GM10847 (cell line): Measurements from ENCODE around the gene PTPRN2.

ENCODE experiments used
- POLR2A ChIP-seq: IDR thresholded peaks from 2 replicates; pipeline ENCODE4 v1.6.1; 2011; ENCODE audit not compliant: insufficient read length; ENCODE audit errors: extremely low read depth

PTPRN2 gene

DNA sequence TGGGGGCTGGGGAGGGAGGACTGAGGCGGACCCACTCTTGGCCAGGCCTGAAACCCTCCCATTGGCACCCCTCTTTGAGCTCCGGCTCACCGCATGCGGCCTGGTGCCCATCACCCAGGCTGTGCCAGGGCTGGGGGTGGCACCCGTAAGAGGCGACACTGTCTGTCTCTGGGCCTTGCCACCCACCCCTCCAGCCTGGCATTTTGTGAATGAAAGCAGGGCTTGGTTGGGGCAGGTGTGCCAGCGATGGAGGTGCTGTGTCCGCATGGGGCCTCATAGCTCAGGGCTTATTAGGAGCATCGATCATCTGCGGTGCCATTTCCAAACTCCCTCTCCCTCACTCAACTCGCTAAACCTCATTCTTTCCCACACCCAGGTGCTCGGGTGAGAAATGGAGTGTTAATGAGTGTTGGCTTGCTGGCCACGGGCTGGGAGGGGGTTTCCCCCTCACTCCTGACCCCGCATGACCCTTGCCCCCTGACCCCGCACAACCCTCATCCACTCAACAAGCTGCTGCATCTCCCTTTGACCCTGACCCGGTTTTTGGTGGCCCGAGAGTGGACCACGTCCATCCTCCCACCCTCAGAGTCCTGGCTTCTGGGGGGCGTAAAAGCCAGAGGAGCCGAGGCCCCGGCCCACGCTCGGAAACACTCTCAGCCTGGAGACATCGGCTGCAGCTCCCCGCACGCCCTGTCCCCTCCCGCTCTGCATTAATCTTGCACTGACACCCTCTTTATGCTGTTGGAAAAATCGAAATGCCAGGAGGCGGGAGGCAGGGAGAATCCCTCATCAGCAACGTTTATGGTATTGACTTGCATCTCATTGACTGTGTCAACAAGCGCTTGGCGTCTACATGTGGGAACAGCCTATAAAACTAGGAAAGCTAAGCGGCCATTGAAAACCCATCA lies 1089.6 kb downstream of the PTPRN2 start:
- no peak for TF ChIP-seq POLR2A

DNA sequence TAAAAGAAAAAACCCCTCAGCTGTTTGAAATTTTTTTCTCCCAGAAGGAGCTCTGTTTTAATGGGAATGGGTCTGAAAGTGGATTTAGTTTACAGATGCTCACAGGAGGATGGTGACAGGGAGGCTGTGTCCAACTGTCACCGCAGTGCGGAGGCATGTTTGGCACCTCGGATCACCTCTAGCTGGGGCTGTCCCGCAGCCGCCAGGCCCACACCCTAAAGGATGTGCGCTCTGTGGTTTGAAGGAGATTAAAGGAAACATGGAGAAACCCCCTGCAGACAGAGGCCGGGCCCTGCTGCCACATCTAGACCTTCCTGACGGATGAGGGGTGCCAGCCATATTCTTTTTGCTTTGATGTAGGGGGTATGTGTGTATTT lies 1090.3 kb downstream of the PTPRN2 start:
- no peak for TF ChIP-seq POLR2A

DNA sequence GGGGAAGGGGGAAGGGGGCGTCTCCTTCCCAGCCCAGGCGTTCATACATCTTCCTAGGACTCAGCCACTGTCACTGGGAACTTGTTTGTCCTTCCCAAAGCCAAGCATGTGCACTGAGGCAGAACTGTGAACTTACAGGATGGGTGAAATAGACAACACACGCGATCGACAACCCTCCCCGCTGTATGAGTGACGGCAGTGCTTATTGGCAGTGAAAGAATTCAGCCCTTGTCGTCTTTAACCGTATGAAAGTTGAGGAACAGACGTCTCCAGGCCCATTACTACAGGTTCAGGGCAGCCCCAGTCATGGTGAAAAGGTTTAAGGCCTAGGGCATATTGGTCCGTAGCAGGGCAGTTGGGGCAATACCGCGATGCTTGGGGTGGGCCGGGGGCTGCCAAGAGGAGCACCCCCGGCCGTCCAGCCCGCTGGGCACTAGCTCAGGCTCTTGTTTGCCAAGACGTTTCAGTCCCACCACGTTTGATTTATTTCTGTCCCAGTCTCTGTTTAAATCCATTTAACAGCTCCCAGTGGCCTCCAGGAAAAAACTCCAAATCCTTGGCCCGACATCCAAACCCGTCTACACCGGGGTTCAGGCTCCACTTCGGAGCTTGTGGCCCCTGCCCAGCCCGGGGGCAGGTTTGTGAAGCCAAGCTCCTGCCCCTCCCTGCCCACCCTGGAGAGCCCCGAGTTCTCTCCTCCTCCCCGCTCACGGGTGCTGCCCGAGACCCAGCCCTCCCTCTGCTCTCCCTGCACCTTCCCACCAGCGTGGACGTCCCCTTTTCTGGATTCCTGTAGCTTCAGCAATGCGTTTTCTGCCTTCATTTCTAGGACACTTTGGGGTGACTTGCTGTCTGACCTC lies 1091.0 kb downstream of the PTPRN2 start:
- no peak for TF ChIP-seq POLR2A

DNA sequence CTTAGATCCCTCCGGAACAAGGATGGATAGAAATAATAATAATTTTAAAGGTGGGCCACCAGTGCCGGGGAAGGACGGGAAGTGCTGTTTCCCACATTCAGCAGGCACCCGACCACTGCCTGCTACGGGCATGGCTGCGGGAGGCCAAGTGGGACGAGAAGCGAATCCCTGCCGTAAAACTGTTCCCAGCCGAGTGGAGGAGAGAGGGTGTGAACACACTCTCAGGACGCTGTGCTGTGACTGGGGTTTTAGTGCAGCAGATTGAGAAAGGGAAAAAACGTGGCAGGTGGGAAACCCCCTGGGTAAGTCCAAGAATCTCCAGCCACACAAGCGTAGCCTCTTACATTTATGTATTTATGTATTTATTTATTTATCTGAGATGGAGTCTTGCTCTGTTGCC lies 1092.0 kb downstream of the PTPRN2 start:
- no peak for TF ChIP-seq POLR2A

DNA sequence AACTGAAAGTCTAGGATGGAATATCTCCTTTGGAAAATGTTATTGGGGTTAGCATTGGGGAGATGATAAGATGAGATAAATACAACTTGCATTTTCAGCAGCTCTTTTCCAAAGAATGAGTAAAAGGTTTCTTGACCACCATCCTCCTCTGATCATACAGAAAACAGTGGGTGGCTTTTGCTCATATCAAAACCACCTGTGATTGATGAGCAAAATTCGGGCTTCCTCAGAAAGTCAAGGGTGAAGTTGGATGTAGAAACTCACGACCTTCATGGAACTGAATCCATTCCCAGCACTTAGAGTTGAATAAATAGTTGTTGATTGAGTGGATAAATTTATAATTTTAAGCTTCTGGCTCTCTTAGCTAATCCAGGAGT lies 1092.5 kb downstream of the PTPRN2 start:
- TF ChIP-seq POLR2A, result no peak

DNA sequence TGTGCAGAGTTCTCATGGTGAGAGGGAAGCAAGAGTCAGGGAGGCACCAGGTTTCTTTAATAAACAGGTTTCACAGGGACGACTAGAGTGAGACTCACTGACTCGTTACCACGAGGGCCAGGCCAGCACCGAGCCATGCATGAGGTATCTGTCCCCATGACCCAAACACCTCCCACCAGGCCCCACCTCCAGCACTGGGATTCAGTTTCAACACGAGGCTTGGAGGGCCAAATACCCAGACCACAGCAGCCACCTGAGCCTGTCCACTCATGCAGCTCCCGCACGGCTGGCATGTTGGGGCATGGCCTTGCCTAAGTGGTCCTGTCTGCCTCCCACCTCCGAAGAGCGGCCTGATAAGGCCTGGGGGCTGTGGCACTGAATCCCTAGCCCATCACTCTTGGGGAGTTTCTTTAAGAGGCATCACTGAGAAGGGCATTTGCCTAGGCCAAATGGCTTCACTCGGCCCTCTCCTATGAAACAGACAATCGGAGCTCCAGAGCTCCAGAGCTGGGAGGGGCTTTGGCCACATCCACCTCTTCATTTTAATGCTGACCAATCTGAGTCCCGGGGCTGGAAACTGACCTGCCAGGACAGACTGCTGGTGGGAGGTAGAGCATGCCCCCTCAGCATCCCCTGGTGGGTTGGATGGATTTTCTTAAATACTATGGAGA lies 1093.0 kb downstream of the PTPRN2 start:
- TF ChIP-seq POLR2A, result no peak

DNA sequence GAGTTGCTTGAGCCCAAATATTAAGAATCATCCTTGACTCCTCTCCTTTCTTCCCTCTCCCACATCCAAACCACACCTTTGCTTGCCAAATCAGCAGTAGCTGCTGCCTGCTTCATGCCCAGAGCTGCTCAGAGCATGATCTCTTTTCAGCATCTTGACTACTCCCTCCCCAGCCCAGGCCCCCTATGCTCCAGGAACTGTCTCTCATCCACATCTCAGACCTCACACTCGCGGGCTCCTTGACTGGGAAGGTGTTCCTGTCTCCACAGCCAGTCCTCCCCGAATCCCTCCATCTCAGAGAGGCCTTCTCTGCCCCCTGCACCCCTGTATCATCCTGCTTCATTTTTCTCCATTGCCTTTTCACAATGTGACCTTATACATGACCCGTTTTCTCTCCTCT lies 1093.8 kb downstream of the PTPRN2 start:
- no peak for TF ChIP-seq POLR2A

DNA sequence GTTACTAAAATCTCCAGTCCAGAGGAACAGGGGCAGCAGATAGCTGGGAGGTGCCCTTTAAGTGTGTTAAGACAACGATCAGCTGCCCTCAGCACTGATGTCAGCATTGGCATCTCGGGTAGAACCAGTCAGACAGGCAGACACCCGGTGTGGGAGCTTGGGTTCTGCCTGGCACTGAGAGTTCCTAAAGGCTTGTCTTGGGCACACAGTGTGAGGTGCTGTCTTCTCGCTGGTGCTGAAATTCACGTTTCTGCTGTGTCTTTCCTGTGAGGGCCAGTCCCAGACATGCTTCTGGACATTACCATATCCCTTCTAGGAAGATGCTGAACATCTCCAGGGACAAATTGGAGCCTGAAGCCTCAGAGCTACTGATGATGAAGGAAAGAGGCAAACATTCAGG lies 1094.6 kb downstream of the PTPRN2 start:
- TF ChIP-seq POLR2A, result no peak

DNA sequence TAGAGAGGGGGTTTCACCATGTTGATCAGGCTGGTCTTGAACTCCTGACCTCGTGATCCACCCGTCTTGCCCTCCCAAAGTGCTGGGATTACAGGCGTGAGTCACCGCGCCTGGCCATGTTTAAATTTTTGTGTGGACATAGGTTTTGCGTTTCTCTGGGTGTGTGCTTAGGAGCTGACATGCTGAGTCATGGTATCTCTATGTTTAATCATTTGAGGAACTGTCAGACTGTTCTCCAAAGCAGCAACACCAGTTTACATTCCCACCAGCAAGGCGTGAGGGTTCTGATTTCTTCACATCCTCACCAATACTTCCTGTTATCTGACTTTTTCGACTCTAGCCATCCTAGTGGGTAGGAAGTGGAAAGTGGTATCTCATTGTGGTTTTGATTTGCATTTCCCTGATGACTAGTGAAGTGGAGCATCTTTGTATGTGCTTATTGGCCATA lies 1097.1 kb downstream of the PTPRN2 start:
- no peak for TF ChIP-seq POLR2A
